Measurements from ENCODE around the gene HSPA1B. TPM values are rescaled to one million over a fixed set of nuclear protein-coding genes. Genes with fewer than 3 reads are reported as not detected.

HSPA1B gene
- polyA plus RNA-seq, 1 donor from 2014 or later = 120 TPM

- Histone ChIP-seq H3K9me3 (ENCODE audit: low read length) (no peaks in the 10 kb centered on the region), H3K27me3 (ENCODE audit: insufficient read depth, low read depth, low read length) (no peaks in the 10 kb centered on the region), H3K79me2 (replicated peaks; ENCODE audit: insufficient read depth, low read length) (peaks cover 45% of the 10 kb centered on the region), H4K20me1 (ENCODE audit: insufficient read depth) (no peaks in the 10 kb centered on the region), H3K9ac (ENCODE audit: low read length) (no peak overlapping the region), H3F3A (ENCODE audit: insufficient read depth, low read length, poor library complexity, severe bottlenecking) (peaks cover 1% of the 10 kb centered on the region), H3K9me2 (ENCODE audit: insufficient read depth, low read length) (no peaks in the 10 kb centered on the region), H3K36me3 (ENCODE audit: insufficient read depth, low read length) (no peaks in the 10 kb centered on the region), H3K4me3 (ENCODE audit: low read length) (peak overlapping the region; percentile 72), H2AFZ (ENCODE audit: low read depth, low read length) (no peak overlapping the region), H3K27ac (ENCODE audit: low read length) (no peak overlapping the region), H3K4me2 (ENCODE audit: low read length) (peak overlapping the region; percentile 62)
- TF ChIP-seq EP300 (conservative IDR thresholded peaks at IDR 0.05; ENCODE audit: poor library complexity, severe bottlenecking) (no peak), REST (IDR thresholded peaks at IDR 0.05; ENCODE audit: borderline replicate concordance) (no peak), SMC3 (conservative IDR thresholded peaks at IDR 0.05; ENCODE audit: poor library complexity) (no peak), TAF1 (IDR thresholded peaks at IDR 0.05; ENCODE audit: low read depth) (no peak), POLR2AphosphoS5 (IDR thresholded peaks at IDR 0.05) (no peak), RAD21 (conservative IDR thresholded peaks at IDR 0.05) (no peak), MXI1 (conservative IDR thresholded peaks at IDR 0.05; ENCODE audit: poor library complexity, severe bottlenecking) (no peak), EZH2 (IDR thresholded peaks at IDR 0.05; ENCODE audit: borderline replicate concordance, insufficient read depth, low read length, poor library complexity, severe bottlenecking) (no peak), CTCF (IDR thresholded peaks at IDR 0.05; ENCODE audit: poor library complexity, severe bottlenecking) (no peak)
These were observed 4.0 kb downstream of the HSPA1B start for GRCh38 chr6:31831350-31832215.

- peak overlapping the region; percentile 98 for H3K9ac ChIP-seq (ENCODE audit: low read length)
- peak overlapping the region; percentile 98 for H3K4me3 ChIP-seq (ENCODE audit: low read length)
- peak overlapping the region; percentile 65 for H2AFZ ChIP-seq (ENCODE audit: low read depth, low read length)
- H3K27me3 ChIP-seq (ENCODE audit: insufficient read depth, low read depth, low read length) = no peaks in the 10 kb centered on the region
- H3K9me3 ChIP-seq (ENCODE audit: low read length) = no peaks in the 10 kb centered on the region
- H4K20me1 ChIP-seq (ENCODE audit: insufficient read depth) = no peaks in the 10 kb centered on the region
- H3K27ac ChIP-seq (ENCODE audit: low read length) = peak overlapping the region; percentile 94
- no peak for TF ChIP-seq EZH2 (IDR thresholded peaks at IDR 0.05; ENCODE audit: borderline replicate concordance, insufficient read depth, low read length, poor library complexity, severe bottlenecking)
- TF ChIP-seq POLR2AphosphoS5 (IDR thresholded peaks at IDR 0.05) = peak; percentile 95
- peak; percentile 84 for TF ChIP-seq MXI1 (conservative IDR thresholded peaks at IDR 0.05; ENCODE audit: poor library complexity, severe bottlenecking)
- TF ChIP-seq REST (IDR thresholded peaks at IDR 0.05; ENCODE audit: borderline replicate concordance) = peak; percentile 57
- peak; percentile 44 for TF ChIP-seq SMC3 (conservative IDR thresholded peaks at IDR 0.05; ENCODE audit: poor library complexity)
- TF ChIP-seq CTCF (IDR thresholded peaks at IDR 0.05; ENCODE audit: poor library complexity, severe bottlenecking) = no peak
- TF ChIP-seq EP300 (conservative IDR thresholded peaks at IDR 0.05; ENCODE audit: poor library complexity, severe bottlenecking) = peak; percentile 44
- peak; percentile 5 for TF ChIP-seq RAD21 (conservative IDR thresholded peaks at IDR 0.05)
- TF ChIP-seq TAF1 (IDR thresholded peaks at IDR 0.05; ENCODE audit: low read depth) = peak; percentile 88
- no peaks in the 10 kb centered on the region for H3F3A ChIP-seq (ENCODE audit: insufficient read depth, low read length, poor library complexity, severe bottlenecking)
- H3K9me2 ChIP-seq (ENCODE audit: insufficient read depth, low read length) = no peaks in the 10 kb centered on the region
- peaks cover 4% of the 10 kb centered on the region for H3K36me3 ChIP-seq (ENCODE audit: insufficient read depth, low read length)
- peak overlapping the region; percentile 90 for H3K4me2 ChIP-seq (ENCODE audit: low read length)
- peaks cover 54% of the 10 kb centered on the region for H3K79me2 ChIP-seq (replicated peaks; ENCODE audit: insufficient read depth, low read length)
These were observed 7.1 kb downstream of the HSPA1B start for GRCh38 chr6:31834367-31835250.

All from neural cell (in vitro differentiated cells).